IMR-90 (cell line): ENCODE data around the gene WLS. TPM values are rescaled to one million over a fixed set of nuclear protein-coding genes. Genes with fewer than 3 reads are reported as not detected.

Source experiments
- ATAC-seq: fragments of 200-7000 bp; cut with Tn5 transposase; 2 replicates; pipeline ENCODE4 v1.9.1; 2020; ENCODE audit warnings: low read depth, mild to moderate bottlenecking, moderate library complexity
- BruUV-seq: library from RNA; stranded (reverse); fragments of 400-500 nt; replicated peaks from 2 replicates; lab custom pipeline; 2021; lab: Mats Ljungman, UMichigan
- CTCF ChIA-PET: fragments of 300-600 bp; formaldehyde crosslinking; extraction: SDS; loops from one replicate; lab custom pipeline; 2021; ENCODE audit warnings: antibody characterized with exemption; lab: Yijun Ruan, JAX
- POLR2A ChIA-PET: fragments of 300-600 bp; sonication (Branson Sonifier 250); formaldehyde crosslinking; loops from one replicate; lab custom pipeline; 2022; ENCODE audit warnings: antibody characterized with exemption; ENCODE audit not compliant: unreplicated experiment; lab: Charles Lee
- DNase-seq: peaks from one replicate; pipeline ENCODE4 v3.0.0; 2013
- H2AFZ ChIP-seq: replicated peaks from 2 replicates; pipeline ENCODE3; 2013; ENCODE audit warnings: low read length, mild to moderate bottlenecking; ENCODE audit not compliant: poor library complexity
- H2AK5ac ChIP-seq: 2 replicates; pipeline ENCODE4 v1.6.1; 2013; ENCODE audit warnings: low read depth, low read length, inconsistent platforms
- H2AK9ac ChIP-seq: replicated peaks from 2 replicates; pipeline ENCODE3; 2013; ENCODE audit warnings: mild to moderate bottlenecking, low read depth, low read length, moderate library complexity; ENCODE audit not compliant: poor library complexity
- H2BK120ac ChIP-seq: 2 replicates; pipeline ENCODE4 v1.6.1; 2013; ENCODE audit warnings: low read depth, low read length, inconsistent platforms
- H2BK15ac ChIP-seq: 3 replicates; pipeline ENCODE4 v1.6.1; 2013; ENCODE audit warnings: low read depth, low read length, inconsistent platforms
- H2BK20ac ChIP-seq: 2 replicates; pipeline ENCODE4 v1.6.1; 2013; ENCODE audit warnings: low read depth, mild to moderate bottlenecking, inconsistent platforms, low read length, moderate library complexity
- H2BK5ac ChIP-seq: 2 replicates; pipeline ENCODE4 v1.6.1; 2013; ENCODE audit warnings: mild to moderate bottlenecking, low read depth, low read length, inconsistent platforms; ENCODE audit not compliant: poor library complexity, severe bottlenecking
- H3K14ac ChIP-seq: replicated peaks from 2 replicates; pipeline ENCODE4 v1.6.1; 2013; ENCODE audit warnings: low read depth, low read length, inconsistent platforms
- H3K18ac ChIP-seq: 2 replicates; pipeline ENCODE4 v1.6.1; 2013; ENCODE audit warnings: low read depth, low read length, control low read depth
- H3K23ac ChIP-seq: 2 replicates; pipeline ENCODE4 v1.6.1; 2013; ENCODE audit warnings: low read depth, low read length, inconsistent platforms
- H3K27ac ChIP-seq: 2 replicates; pipeline ENCODE4 v1.5.1; 2013; ENCODE audit warnings: mild to moderate bottlenecking, control low read depth, low read length; ENCODE audit not compliant: insufficient read depth
- H3K27me3 ChIP-seq: 2 replicates; pipeline ENCODE4 v1.6.1; 2013; ENCODE audit warnings: low read length; ENCODE audit not compliant: control insufficient read depth, insufficient read depth
- H3K36me3 ChIP-seq: 2 replicates; pipeline ENCODE4 v1.6.1; 2013; ENCODE audit warnings: low read length, mixed read lengths; ENCODE audit not compliant: control insufficient read depth, insufficient read depth
- H3K4ac ChIP-seq: 2 replicates; pipeline ENCODE4 v1.6.1; 2013; ENCODE audit warnings: low read depth, low read length, inconsistent platforms
- H3K4me1 ChIP-seq: 2 replicates; pipeline ENCODE4 v1.6.1; 2013; ENCODE audit warnings: low read length, mixed read lengths; ENCODE audit not compliant: control insufficient read depth, insufficient read depth
- H3K4me2 ChIP-seq: 2 replicates; pipeline ENCODE4 v1.6.1; 2013; ENCODE audit warnings: low read depth, mild to moderate bottlenecking, control low read depth, low read length, moderate library complexity
- H3K4me3 ChIP-seq: 2 replicates; pipeline ENCODE4 v1.5.1; 2013; ENCODE audit warnings: low read depth, mild to moderate bottlenecking, control low read depth, low read length, moderate library complexity; ENCODE audit not compliant: insufficient read depth
- H3K56ac ChIP-seq: 2 replicates; pipeline ENCODE4 v1.6.1; 2013; ENCODE audit warnings: low read length, inconsistent platforms; ENCODE audit not compliant: insufficient read depth; ENCODE audit errors: extremely low read depth
- H3K79me1 ChIP-seq, 2 experiments: 2 replicates each; pipeline ENCODE4 v1.6.1; 2013; ENCODE audit warnings: low read length in 2 of 2, inconsistent platforms in 1 of 2, low read depth in 1 of 2
- H3K9ac ChIP-seq: 2 replicates; pipeline ENCODE4 v1.6.1; 2013; ENCODE audit warnings: low read depth, low read length, control low read depth
- H3K9me1 ChIP-seq: 2 replicates; pipeline ENCODE4 v1.6.1; 2013; ENCODE audit warnings: low read length, inconsistent platforms; ENCODE audit not compliant: insufficient read depth
- H3K9me3 ChIP-seq: 2 replicates; pipeline ENCODE4 v1.6.1; 2013; ENCODE audit warnings: low read length; ENCODE audit not compliant: control insufficient read depth, insufficient read depth
- H4K20me1 ChIP-seq: 2 replicates; pipeline ENCODE4 v1.6.1; 2013; ENCODE audit warnings: low read length, inconsistent platforms; ENCODE audit not compliant: insufficient read depth
- H4K5ac ChIP-seq: 2 replicates; pipeline ENCODE4 v1.6.1; 2013; ENCODE audit warnings: mild to moderate bottlenecking, low read depth, low read length, control low read depth
- H4K8ac ChIP-seq, 2 experiments: 2 replicates each; pipeline ENCODE4 v1.6.1; 2013; ENCODE audit warnings: low read depth in 2 of 2, low read length in 2 of 2, control low read depth in 1 of 2, inconsistent platforms in 1 of 2
- H4K91ac ChIP-seq: 2 replicates; pipeline ENCODE4 v1.6.1; 2013; ENCODE audit warnings: low read depth, low read length, inconsistent platforms; ENCODE audit not compliant: insufficient read depth
- BHLHE40 ChIP-seq: fragments of 150-350 bp; IDR thresholded peaks from 2 replicates; pipeline ENCODE4 v1.6.1; 2016; ENCODE audit warnings: mild to moderate bottlenecking, low read depth, low read length
- CEBPB ChIP-seq: IDR thresholded peaks from 2 replicates; pipeline ENCODE4 v1.6.1; 2012; ENCODE audit warnings: low read depth, low read length, improper control_type of control experiment
- CHD1 ChIP-seq: IDR thresholded peaks from 2 replicates; pipeline ENCODE4 v1.6.1; 2012; ENCODE audit warnings: low read depth, low read length, improper control_type of control experiment
- FOS ChIP-seq: fragments of 150-350 bp; IDR thresholded peaks from 2 replicates; pipeline ENCODE4 v1.6.1; 2016; ENCODE audit warnings: low read depth, low read length
- MAFK ChIP-seq: IDR thresholded peaks from 2 replicates; pipeline ENCODE4 v1.6.1; 2012; ENCODE audit warnings: low read depth, low read length, improper control_type of control experiment
- MAZ ChIP-seq: IDR thresholded peaks from 2 replicates; pipeline ENCODE4 v1.6.1; 2012; ENCODE audit warnings: low read depth, mild to moderate bottlenecking, low read length, improper control_type of control experiment, moderate library complexity, borderline replicate concordance
- POLR2A ChIP-seq: IDR thresholded peaks from 2 replicates; pipeline ENCODE4 v1.6.1; 2012; ENCODE audit warnings: mild to moderate bottlenecking, low read depth, low read length
- RCOR1 ChIP-seq: IDR thresholded peaks from 2 replicates; pipeline ENCODE4 v1.6.1; 2012; ENCODE audit warnings: mild to moderate bottlenecking, low read length, improper control_type of control experiment; ENCODE audit not compliant: insufficient replicate concordance
- RFX5 ChIP-seq: IDR thresholded peaks from 2 replicates; pipeline ENCODE4 v1.8.0; 2012; ENCODE audit warnings: low read depth, mild to moderate bottlenecking, low read length, moderate library complexity
- WGBS, 2 experiments: methylation state at CpG; one replicate each; pipeline versions ENCODE4 v1.1.5 to v1.1.7; 2013; ENCODE audit warnings: missing lambda C conversion rate in 2 of 2; ENCODE audit not compliant: insufficient read length in 1 of 2; ENCODE audit errors: extremely low coverage in 2 of 2; 5-methylcytosine and 5-hydroxymethylcytosine counted together
- dilution Hi-C: fragments of 300-500 bp; cut with HindIII; formaldehyde crosslinking; loops from one replicate; pipeline ENCODE4 v1.14.3; 2018; ENCODE audit warnings: low sequenced_read_pairs; ENCODE audit not compliant: unreplicated experiment
- in situ Hi-C: fragments of 300-500 bp; cut with MboI; formaldehyde crosslinking; loops from 3 replicates; pipeline ENCODE4 v1.14.3; 2019; ENCODE audit warnings: low sequenced_read_pairs, inconsistent platforms, mixed read lengths
- intact Hi-C: fragments of 100-400 bp; cut with micrococcal nuclease; formaldehyde crosslinking; loops from 2 replicates; pipeline ENCODE4 v1.10.0; 2022
- polyA plus RNA-seq, 3 experiments: library from polyadenylated mRNA; depleted of rRNA; stranded (reverse); fragments of >200 nt; gene quantifications; 2 replicates each; pipeline ENCODE4 v1.2.3, GENCODE V29; 2012; ENCODE audit warnings: low replicate concordance in 1 of 3
- total RNA-seq: library from RNA; depleted of rRNA; stranded (reverse); fragments of >200 nt; gene quantifications from 2 replicates; pipeline ENCODE4 v1.2.3, GENCODE V29; 2012
- TF ChIP-seq, protein P1 (sequence below): conservative IDR thresholded peaks from 2 replicates; pipeline ENCODE4 v1.5.1; 2012; ENCODE audit warnings: mild to moderate bottlenecking, low read depth, low read length, improper control_type of control experiment
- TF ChIP-seq, protein P2 (sequence below): fragments of 150-350 bp; IDR thresholded peaks from 2 replicates; pipeline ENCODE4 v1.6.1; 2017; ENCODE audit warnings: mild to moderate bottlenecking, antibody characterized with exemption, low read length, low read depth
- TF ChIP-seq, protein P3 (sequence below): fragments of 150-350 bp; IDR thresholded peaks from 2 replicates; pipeline ENCODE4 v1.6.1; 2016; ENCODE audit warnings: low read depth, mild to moderate bottlenecking, low read length, moderate library complexity, borderline replicate concordance

The WLS gene
- total and polyA plus RNA-seq, 2 of the 4 experiments (the other 2 are of a cell fraction): 152 to 157 TPM

DNA sequence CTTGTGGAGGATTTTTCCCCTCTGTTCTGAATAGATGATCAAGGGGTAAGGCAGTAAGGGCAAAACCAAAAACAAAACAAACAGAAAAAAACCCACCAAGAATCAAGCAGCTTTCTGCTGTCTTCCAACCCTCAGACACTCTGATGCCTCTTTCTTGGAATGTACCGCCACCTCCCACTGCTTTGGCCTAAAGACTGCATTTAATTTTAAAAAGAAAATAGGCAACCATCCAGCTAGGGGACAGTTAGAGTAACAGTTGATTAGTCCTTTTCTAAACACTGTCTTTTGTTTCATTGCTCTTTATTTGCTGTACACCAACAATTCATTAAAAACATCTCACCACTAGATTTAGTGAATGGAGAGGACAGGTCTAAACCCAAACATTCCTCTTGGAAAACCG, 21.5 kb downstream of the WLS start:
- no peak overlapping the region for H2AFZ ChIP-seq
- H3K9me1 ChIP-seq: peaks cover 7% of the 10 kb centered on the region
- 0 out of 2 replicates have a peak overlapping the region, but pooled peaks have one; percentile 6 for H3K4me2 ChIP-seq
- H2AK9ac ChIP-seq: no peak overlapping the region
- H4K91ac ChIP-seq: no peak overlapping the region
- H2BK120ac ChIP-seq: no peak overlapping the region
- H3K18ac ChIP-seq: no peak overlapping the region
- H3K79me1 ChIP-seq: peaks cover 44 to 59% of the 10 kb centered on the region in 2 experiments
- H4K20me1 ChIP-seq: peaks cover 27% of the 10 kb centered on the region
- H2BK5ac ChIP-seq: no peak overlapping the region
- H3K9ac ChIP-seq: no peak overlapping the region
- no peaks in the 10 kb centered on the region for H3K9me3 ChIP-seq
- intact Hi-C loops: no loop called here
- in situ Hi-C loops: no loop called here
- CTCF ChIA-PET: no interaction called here
- POLR2A ChIA-PET: no interaction called here
- dilution Hi-C loops: no loop called here
- H3K4me1 ChIP-seq: peaks cover 22% of the 10 kb centered on the region
- no TSS peak for BruUV-seq
- DNase-seq (no peak), ATAC-seq (no peak)
- H3K27ac ChIP-seq: no peak overlapping the region
- no peak overlapping the region for H2BK20ac ChIP-seq
- H3K27me3 ChIP-seq: no peaks in the 10 kb centered on the region
- H2BK15ac ChIP-seq: no peak overlapping the region
- no peak overlapping the region for H3K14ac ChIP-seq
- H3K23ac ChIP-seq: no peak overlapping the region
- H3K36me3 ChIP-seq: no peaks in the 10 kb centered on the region
- H3K4me3 ChIP-seq: no peak overlapping the region
- TF ChIP-seq RFX5 (no peak), POLR2A (no peak), MAZ (no peak), BHLHE40 (no peak), RCOR1 (no peak), FOS (no peak), CHD1 (no peak), MAFK (no peak), CEBPB (no peak)
- TF ChIP-seq, protein P1, sequence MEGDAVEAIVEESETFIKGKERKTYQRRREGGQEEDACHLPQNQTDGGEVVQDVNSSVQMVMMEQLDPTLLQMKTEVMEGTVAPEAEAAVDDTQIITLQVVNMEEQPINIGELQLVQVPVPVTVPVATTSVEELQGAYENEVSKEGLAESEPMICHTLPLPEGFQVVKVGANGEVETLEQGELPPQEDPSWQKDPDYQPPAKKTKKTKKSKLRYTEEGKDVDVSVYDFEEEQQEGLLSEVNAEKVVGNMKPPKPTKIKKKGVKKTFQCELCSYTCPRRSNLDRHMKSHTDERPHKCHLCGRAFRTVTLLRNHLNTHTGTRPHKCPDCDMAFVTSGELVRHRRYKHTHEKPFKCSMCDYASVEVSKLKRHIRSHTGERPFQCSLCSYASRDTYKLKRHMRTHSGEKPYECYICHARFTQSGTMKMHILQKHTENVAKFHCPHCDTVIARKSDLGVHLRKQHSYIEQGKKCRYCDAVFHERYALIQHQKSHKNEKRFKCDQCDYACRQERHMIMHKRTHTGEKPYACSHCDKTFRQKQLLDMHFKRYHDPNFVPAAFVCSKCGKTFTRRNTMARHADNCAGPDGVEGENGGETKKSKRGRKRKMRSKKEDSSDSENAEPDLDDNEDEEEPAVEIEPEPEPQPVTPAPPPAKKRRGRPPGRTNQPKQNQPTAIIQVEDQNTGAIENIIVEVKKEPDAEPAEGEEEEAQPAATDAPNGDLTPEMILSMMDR: no peak
- TF ChIP-seq, protein P2, sequence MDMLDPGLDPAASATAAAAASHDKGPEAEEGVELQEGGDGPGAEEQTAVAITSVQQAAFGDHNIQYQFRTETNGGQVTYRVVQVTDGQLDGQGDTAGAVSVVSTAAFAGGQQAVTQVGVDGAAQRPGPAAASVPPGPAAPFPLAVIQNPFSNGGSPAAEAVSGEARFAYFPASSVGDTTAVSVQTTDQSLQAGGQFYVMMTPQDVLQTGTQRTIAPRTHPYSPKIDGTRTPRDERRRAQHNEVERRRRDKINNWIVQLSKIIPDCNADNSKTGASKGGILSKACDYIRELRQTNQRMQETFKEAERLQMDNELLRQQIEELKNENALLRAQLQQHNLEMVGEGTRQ: no peak
- TF ChIP-seq, protein P3, sequence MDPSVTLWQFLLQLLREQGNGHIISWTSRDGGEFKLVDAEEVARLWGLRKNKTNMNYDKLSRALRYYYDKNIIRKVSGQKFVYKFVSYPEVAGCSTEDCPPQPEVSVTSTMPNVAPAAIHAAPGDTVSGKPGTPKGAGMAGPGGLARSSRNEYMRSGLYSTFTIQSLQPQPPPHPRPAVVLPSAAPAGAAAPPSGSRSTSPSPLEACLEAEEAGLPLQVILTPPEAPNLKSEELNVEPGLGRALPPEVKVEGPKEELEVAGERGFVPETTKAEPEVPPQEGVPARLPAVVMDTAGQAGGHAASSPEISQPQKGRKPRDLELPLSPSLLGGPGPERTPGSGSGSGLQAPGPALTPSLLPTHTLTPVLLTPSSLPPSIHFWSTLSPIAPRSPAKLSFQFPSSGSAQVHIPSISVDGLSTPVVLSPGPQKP: no peak
- H3K4ac ChIP-seq: no peak overlapping the region
- WGBS, 2 experiments: no CpG with 5 or more reads among the region's 2 CpGs
- no peak overlapping the region for H4K5ac ChIP-seq
- no peak overlapping the region for H3K56ac ChIP-seq
- no peak overlapping the region for H4K8ac ChIP-seq
- H2AK5ac ChIP-seq: no peak overlapping the region
